GM04504 (cell line): ENCODE results near the gene CMTM2.
"Not testable (repeated sequence)": the region's sequence is repeated elsewhere in the genome, so short reads cannot be mapped to it uniquely, and the experiment has no call there.

Source experiments
- DNase-seq: peaks from one replicate; pipeline ENCODE4 v3.0.0-alpha.2; 2012; ENCODE audit warnings: low read depth

Gene CMTM2

GRCh38 chr16:66608241-66609138, 29.2 kb downstream of the CMTM2 start:
- peak; percentile 72 for DNase-seq

GRCh38 chr16:66609139-66609510, 29.9 kb downstream of the CMTM2 start:
- DNase-seq: no peak

GRCh38 chr16:66610111-66610820, 31.0 kb downstream of the CMTM2 start:
- no peak for DNase-seq

GRCh38 chr16:66611911-66612310, 32.6 kb downstream of the CMTM2 start:
- not testable (repeated sequence) for DNase-seq

DNA sequence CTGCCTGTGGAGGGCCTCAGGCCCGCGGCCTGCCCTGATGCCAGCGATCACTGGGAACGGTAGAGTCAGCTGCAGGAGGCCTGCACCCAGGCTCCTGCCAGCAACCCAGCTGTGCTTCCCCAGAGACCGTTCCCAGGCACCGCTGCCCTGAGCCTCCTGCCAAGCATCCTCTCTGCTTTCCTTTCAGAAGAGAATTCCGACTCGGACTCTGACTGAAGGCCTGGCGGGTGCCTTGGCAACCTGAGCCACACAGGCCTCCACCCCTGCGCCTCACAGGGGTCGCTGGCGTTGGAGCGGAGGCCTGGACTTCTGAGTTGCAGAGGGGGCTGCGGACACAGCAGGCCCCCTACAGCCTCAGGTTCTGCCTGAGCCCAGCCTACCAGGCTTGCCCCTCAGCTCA, 33.2 kb downstream of the CMTM2 start:
- no peak for DNase-seq

GRCh38 chr16:66614161-66614802, 35.0 kb downstream of the CMTM2 start:
- no peak for DNase-seq

DNA sequence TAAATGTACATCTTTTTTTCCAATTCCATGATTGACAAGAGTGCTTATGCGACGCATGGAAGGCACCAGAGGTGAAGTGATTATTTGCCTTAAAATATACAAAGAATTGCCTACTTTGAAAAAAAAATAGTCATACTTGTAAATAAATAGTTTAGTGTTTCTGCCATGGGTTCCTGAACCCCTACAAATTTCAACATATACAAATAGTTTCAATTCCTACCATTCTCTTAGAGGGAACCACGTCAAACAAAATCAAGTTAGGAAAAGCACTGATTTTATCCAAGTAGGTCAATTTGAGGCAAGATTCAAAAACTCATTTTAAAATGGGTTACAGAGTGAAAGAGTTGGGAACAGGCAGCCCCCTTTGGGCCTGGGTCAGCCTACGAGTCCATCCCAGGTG, 36.9 kb downstream of the CMTM2 start:
- DNase-seq: no peak

- no peak for DNase-seq
Measured at GRCh38 chr16:66616592-66616991, 37.3 kb downstream of the CMTM2 start.

- no peak for DNase-seq
Measured at GRCh38 chr16:66617010-66617434, 37.8 kb downstream of the CMTM2 start.

GRCh38 chr16:66617728-66618127, 38.5 kb downstream of the CMTM2 start:
- no peak for DNase-seq

DNA sequence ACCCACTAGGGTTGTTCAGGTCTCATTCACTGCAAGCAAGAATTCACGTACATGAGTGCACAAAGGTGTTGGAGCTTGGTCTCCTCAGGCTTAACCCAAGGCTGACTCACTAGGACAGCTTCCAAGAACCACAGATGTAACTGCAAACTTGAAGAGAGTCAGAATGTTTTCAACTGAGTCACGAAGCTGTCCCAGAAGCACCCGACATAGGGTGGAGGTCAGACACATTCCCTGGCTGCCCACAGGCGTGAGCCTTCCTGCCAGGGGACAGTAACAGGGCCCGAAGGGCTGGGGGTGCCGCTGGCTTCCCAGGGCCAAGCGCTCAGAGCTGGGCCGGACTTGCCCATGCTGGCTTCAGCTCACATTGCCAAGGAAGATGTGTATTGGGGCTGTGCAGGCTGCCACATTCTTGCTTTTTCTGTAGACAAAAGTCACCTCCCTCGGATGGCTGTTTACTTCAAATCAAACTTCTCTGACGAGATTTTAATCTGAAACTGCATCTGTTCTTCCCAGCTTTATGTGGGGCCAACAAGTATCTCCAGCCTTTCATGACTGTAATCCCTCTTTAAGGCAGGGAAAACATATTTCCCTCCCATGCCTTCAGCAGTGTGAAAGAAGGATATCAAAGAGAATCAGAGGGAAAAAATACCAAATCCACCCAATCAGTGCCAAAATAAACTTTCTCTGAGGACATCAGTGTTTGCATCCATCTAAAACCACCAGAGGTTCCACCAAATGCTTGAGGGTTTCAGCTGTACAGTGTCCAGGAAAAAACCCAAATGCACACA, 39.5 kb downstream of the CMTM2 start:
- DNase-seq: peak; percentile 96

- peak; percentile 71 for DNase-seq
Measured at GRCh38 chr16:66619534-66620428, 40.5 kb downstream of the CMTM2 start.

- no peak for DNase-seq
Measured at GRCh38 chr16:66620429-66620795, 41.1 kb downstream of the CMTM2 start.

- DNase-seq: no peak
Measured at GRCh38 chr16:66621973-66622372, 42.7 kb downstream of the CMTM2 start.

DNA sequence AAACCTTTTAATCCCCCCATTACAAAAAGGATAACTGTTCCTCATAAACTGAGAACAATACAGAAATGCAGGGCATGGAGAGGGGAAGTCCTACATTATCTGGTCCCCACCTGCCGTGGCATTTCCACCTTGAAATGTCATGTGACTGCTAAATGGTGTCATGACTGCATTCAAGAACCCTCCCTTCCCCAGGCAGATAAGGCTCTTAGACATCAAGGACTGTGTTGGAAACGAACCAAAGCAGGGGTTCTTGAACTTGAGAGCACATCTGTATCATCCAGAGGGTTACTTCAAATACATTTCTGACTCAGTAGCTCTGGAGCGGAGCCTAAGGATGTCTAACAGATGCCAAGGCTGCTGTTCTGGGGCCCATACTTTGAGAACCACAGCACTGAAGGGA, 43.6 kb downstream of the CMTM2 start:
- DNase-seq: no peak

DNA sequence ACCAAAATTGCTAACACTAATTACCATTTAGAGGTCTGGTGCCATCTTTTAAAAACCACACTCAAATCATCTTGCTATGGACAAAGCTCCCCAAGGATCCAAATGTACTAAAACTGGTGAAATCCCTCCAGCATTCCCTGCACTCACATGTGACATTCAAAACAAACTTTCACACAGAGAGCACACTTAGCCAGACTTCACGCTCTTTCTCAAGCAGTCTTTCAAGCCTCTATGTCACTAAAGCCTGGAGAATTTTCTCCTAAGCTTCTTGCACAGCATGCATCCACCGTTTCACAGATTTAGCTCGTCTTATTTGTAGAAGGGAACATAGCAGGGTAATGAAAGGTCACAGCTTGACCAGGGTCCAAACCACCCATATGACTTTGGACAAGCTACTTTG, 44.5 kb downstream of the CMTM2 start:
- DNase-seq: no peak

DNA sequence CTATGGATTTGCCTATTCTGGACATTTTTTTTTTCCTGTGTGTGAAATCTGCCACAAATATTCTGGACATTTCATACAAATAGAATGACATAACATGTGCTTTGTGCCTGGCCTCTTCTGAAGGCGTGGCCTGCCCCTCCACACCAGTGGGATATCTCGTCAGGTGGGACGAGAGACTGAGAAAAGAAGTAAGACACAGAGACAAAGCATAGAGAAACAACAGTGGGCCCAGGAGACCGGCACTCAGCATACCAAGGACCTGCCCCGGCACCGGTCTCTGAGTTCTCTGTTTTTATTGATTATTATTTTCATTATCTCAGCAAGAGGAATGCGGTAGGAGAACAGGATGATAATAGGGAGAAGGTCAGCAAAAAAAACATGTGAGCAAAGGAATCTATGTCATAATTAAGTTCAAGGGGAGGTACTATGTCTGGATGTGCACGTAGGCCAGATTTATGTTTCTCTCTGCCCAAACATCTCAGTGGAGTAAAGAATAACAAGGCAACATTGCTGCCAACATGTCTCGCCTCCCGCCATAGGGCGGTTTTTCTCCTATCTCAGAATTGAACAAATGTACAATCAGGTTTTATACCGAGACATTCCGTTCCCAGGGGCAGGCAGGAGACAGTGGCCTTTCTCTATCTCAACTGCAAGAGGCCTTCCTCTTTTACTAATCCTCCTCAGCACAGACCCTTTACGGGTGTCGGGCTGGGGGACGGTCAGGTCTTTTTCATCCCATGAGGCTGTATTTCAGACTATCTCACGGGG, 48.5 kb downstream of the CMTM2 start:
- not testable (repeated sequence) for DNase-seq

DNA sequence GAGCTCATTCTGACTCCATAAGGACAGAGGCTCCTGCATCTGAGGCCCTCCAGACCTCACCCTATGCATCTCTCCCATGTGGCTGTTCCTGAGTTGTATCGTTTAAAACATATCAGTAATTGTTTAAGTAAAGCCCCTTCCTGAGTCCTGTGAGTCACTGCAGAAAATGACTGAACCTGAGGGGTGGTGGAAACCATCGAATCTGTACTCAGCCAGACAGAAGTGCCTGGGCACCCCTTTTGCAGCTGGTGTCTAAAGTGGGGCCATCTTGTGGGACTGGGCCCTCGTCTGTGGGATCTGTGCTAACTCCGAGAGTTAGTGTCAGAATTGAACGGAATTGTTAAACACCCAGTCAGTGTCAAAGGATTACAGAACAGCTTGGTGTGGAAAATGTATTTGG, 50.6 kb downstream of the CMTM2 start:
- no peak for DNase-seq

DNA sequence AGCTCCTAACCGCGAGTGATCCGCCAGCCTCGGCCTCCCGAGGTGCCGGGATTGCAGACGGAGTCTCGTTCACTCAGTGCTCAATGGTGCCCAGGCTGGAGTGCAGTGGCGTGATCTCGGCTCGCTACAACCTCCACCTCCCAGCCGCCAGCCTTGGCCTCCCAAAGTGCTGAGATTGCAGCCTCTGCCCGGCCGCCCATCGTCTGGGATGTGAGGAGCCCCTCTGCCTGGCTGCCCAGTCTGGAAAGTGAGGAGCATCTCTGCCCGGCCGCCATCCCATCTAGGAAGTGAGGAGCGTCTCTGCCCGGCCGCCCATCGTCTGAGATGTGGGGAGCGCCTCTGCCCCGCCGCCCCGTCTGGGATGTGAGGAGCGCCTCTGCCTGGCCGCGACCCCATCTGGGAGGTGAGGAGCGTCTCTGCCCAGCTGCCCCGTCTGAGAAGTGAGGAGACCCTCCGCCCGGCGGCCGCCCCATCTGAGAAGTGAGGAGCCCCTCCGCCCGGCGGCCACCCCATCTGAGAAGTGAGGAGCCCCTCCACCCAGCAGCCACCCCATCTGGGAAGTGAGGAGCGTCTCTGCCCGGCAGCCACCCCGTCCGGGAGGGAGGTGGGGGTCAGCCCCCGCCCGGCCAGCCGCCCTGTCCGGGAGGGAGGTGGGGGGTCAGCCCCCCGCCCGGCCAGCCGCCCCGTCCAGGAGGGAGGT, 51.4 kb downstream of the CMTM2 start:
- not testable (repeated sequence) for DNase-seq

DNA sequence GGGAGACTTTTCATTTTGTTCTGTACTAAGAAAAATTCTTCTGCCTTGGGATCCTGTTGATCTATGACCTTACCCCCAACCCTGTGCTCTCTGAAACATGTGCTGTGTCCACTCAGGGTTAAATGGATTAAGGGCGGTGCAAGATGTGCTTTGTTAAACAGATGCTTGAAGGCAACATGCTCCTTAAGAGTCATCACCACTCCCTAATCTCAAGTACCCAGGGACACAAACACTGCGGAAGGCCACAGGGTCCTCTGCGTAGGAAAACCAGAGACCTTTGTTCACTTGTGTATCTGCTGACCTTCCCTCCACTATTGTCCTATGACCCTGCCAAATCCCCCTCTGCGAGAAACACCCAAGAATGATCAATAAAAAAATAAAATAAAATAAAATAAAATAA, 52.3 kb downstream of the CMTM2 start:
- not testable (repeated sequence) for DNase-seq
